GM12892 (cell line): Measurements from ENCODE around the gene UBE2L6.

Experiments
- POLR2A ChIP-seq: IDR thresholded peaks from 2 replicates; pipeline ENCODE4 v1.6.1; 2011; ENCODE audit warnings: low read depth, low read length, control low read depth
- POLR2AphosphoS5 ChIP-seq: IDR thresholded peaks from 2 replicates; pipeline ENCODE4 v1.6.1; 2011; ENCODE audit warnings: low read depth, low read length, control low read depth
- TAF1 ChIP-seq: IDR thresholded peaks from 2 replicates; pipeline ENCODE4 v1.6.1; 2011; ENCODE audit warnings: low read depth, mild to moderate bottlenecking, control low read depth, low read length, borderline replicate concordance

- TF ChIP-seq POLR2AphosphoS5 (no peak), POLR2A (no peak), TAF1 (no peak)
These were observed 21.0 kb downstream of the UBE2L6 start for GRCh38 chr11:57546451-57546850.
